ENCODE results near the gene DNAJB7. TPM values are rescaled to one million over a fixed set of nuclear protein-coding genes. Genes with fewer than 3 reads are reported as not detected.
"Not testable (repeated sequence)": the region's sequence is repeated elsewhere in the genome, so short reads cannot be mapped to it uniquely, and the experiment has no call there.

The DNAJB7 gene
- total and polyA plus RNA-seq, 2 donors (not counting 3 experiments of a cell fraction or from before 2014, with no cell fraction given), result not detected

GRCh38 chr22:40874016-40874415 lies 12.1 kb upstream of the DNAJB7 start:
- Histone ChIP-seq H3K27ac (ENCODE audit: insufficient read depth, low read depth, low read length) (no peak overlapping the region), H3K4me1 (ENCODE audit: control insufficient read depth, extremely low read depth, insufficient read depth, low read length) (peaks cover 3% of the 10 kb centered on the region), H3K4me3 (replicated peaks in 1 of 3; ENCODE audit: insufficient read depth in 1 of 3, low read depth in 1 of 3, low read length in 3 of 3) (no peak overlapping the region), H3K36me3 (ENCODE audit: control insufficient read depth in 2 of 2, extremely low read depth in 1 of 2, insufficient read depth in 2 of 2, low read length in 2 of 2) (no peaks in the 10 kb centered on the region), H3K9me3 (replicated peaks; ENCODE audit: control insufficient read depth, insufficient read depth, low read length) (no peaks in the 10 kb centered on the region), H3K27me3 (ENCODE audit: control insufficient read depth in 2 of 2, insufficient read depth in 2 of 2, low read length in 2 of 2) (no peaks in the 10 kb centered on the region), H4K20me1 (replicated peaks; ENCODE audit: control insufficient read depth, extremely low read depth, insufficient read depth, low read length) (no peaks in the 10 kb centered on the region), H2AFZ (ENCODE audit: low read depth, low read length) (no peak overlapping the region), H3K79me2 (ENCODE audit: control insufficient read depth, insufficient read depth, low read length) (no peaks in the 10 kb centered on the region), H3K4me2 (ENCODE audit: insufficient read depth, low read length) (no peak overlapping the region), H3K9me1 (replicated peaks; ENCODE audit: control insufficient read depth, extremely low read depth, insufficient read depth, low read length) (no peaks in the 10 kb centered on the region), H3K9ac (replicated peaks; ENCODE audit: extremely low read depth, insufficient read depth, low read length) (no peak overlapping the region)
- dilution Hi-C loops (cut with MboI; ENCODE audit: extremely low pct_ligation_motif_present, low sequenced_read_pairs) (no loop called here), intact Hi-C loops (cut with micrococcal nuclease) (no loop called here)
- no TSS peak for BruUV-seq (replicated peaks)
- POLR2A ChIA-PET, result no interaction called here
- CTCF ChIA-PET, result interaction anchor here (0.8 kb wide), 1 partner anchor 14 kb away, joined by 3 read pairs; no protein-coding TSS in a partner anchor
- TF ChIP-seq CTCF (IDR thresholded peaks at IDR 0.05; ENCODE audit: extremely low read depth in 1 of 2, insufficient read depth in 1 of 2, low read depth in 1 of 2, low read length in 2 of 2) (no peak), EZH2 (IDR thresholded peaks at IDR 0.05; ENCODE audit: borderline replicate concordance, low read depth, low read length, severe bottlenecking) (no peak), POLR2AphosphoS5 (IDR thresholded peaks at IDR 0.05; ENCODE audit: insufficient read depth, low read depth, low read length) (no peak), GATA2 (IDR thresholded peaks at IDR 0.05; ENCODE audit: insufficient read depth, insufficient read length, low read depth, low read length) (no peak), MYC (IDR thresholded peaks at IDR 0.05; ENCODE audit: low read depth, low read length) (no peak), JUN (IDR thresholded peaks at IDR 0.05; ENCODE audit: borderline replicate concordance, insufficient read depth, insufficient read length, low read depth) (no peak), MAX (IDR thresholded peaks at IDR 0.05; ENCODE audit: insufficient read depth, insufficient read length) (no peak), POLR2A (IDR thresholded peaks at IDR 0.05; ENCODE audit: low read depth, low read length) (no peak), FOS (IDR thresholded peaks at IDR 0.05; ENCODE audit: borderline replicate concordance, insufficient read depth, low read length) (no peak)
- FAIRE-seq (no peak), DNase-seq (ENCODE audit: low read depth, low spot score) (no peak)

GRCh38 chr22:40868379-40868778 lies 6.5 kb upstream of the DNAJB7 start:
- H3K9me3 ChIP-seq (replicated peaks; ENCODE audit: control insufficient read depth, insufficient read depth, low read length); DNase-seq (ENCODE audit: low read depth, low spot score); H4K20me1 ChIP-seq (replicated peaks; ENCODE audit: control insufficient read depth, extremely low read depth, insufficient read depth, low read length); BruUV-seq (replicated peaks); H3K27ac ChIP-seq (ENCODE audit: insufficient read depth, low read depth, low read length); H3K79me2 ChIP-seq (ENCODE audit: control insufficient read depth, insufficient read depth, low read length); H3K4me2 ChIP-seq (ENCODE audit: insufficient read depth, low read length); FAIRE-seq; H3K9ac ChIP-seq (replicated peaks; ENCODE audit: extremely low read depth, insufficient read depth, low read length); dilution Hi-C loops (cut with MboI; ENCODE audit: extremely low pct_ligation_motif_present, low sequenced_read_pairs); H2AFZ ChIP-seq (ENCODE audit: low read depth, low read length); H3K4me3 ChIP-seq (replicated peaks in 1 of 3; ENCODE audit: insufficient read depth in 1 of 3, low read depth in 1 of 3, low read length in 3 of 3); H3K27me3 ChIP-seq (ENCODE audit: control insufficient read depth in 2 of 2, insufficient read depth in 2 of 2, low read length in 2 of 2); H3K36me3 ChIP-seq (ENCODE audit: control insufficient read depth in 2 of 2, extremely low read depth in 1 of 2, insufficient read depth in 2 of 2, low read length in 2 of 2); H3K9me1 ChIP-seq (replicated peaks; ENCODE audit: control insufficient read depth, extremely low read depth, insufficient read depth, low read length); intact Hi-C loops (cut with micrococcal nuclease): not testable (repeated sequence)
- ChIA-PET CTCF (interaction anchor here (0.9 to 1.7 kb wide), 3 partner anchors 9 to 54 kb away, joined by 3 to 8 read pairs (median 4); no protein-coding TSS in a partner anchor), POLR2A (interaction anchor here (1.8 kb wide), 1 partner anchor 12 kb away, joined by 4 read pairs; the partner anchor contains the start of genes ST13 and XPNPEP3)
- peaks cover 10% of the 10 kb centered on the region for H3K4me1 ChIP-seq (ENCODE audit: control insufficient read depth, extremely low read depth, insufficient read depth, low read length)
